Measurements from ENCODE around the gene AK8. TPM values are rescaled to one million over a fixed set of nuclear protein-coding genes. Genes with fewer than 3 reads are reported as not detected.

AK8 gene
- total RNA-seq, 2 experiments from 2014 or later, result 0.11 TPM; not detected in 1

DNA sequence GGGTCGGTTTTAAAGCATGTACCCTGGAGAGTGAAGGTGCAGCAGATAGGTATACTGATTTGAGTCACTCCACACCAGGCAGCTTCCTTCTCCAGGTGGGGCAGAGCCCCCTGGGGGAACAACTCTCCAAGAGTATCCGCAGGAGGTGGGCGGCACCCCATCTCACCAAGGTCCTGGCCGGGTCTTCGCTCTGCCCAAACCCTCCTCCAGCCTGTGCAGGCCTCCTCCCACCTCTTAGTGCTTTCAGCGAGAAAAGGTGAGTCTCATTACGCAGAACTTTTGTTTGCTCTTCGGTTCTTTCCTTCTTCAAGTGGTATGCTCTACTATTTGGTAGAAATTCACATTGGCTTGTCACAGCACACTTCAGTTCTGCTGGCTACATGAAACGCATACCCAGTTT, 14.3 kb upstream of the AK8 start:
- CTCF ChIA-PET, result no interaction called here
- POLR2A ChIA-PET, result no interaction called here

DNA sequence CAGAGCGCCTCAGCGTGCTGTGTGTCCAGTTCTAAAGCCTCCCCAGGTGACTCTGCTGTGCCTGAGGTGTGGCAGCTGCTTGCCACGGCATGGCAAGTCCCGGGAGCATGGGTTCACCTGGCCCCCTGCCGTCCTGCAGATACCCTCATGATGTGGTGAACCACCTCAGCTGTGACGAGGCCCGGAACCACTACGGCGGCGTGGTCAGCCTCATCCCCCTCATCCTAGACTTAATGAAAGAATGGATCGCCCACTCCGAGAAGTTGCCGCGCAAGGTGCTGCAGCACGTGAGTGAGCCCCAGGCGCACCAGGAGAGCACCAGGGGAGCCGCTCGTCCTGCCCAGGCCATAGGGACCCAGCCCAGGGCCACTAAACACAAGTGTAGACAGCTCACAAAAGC, 10.1 kb upstream of the AK8 start:
- POLR2A ChIA-PET, result interaction anchor here (0.5 kb wide), 1 partner anchor 133 kb away, joined by 4 read pairs; no protein-coding TSS in a partner anchor

DNA sequence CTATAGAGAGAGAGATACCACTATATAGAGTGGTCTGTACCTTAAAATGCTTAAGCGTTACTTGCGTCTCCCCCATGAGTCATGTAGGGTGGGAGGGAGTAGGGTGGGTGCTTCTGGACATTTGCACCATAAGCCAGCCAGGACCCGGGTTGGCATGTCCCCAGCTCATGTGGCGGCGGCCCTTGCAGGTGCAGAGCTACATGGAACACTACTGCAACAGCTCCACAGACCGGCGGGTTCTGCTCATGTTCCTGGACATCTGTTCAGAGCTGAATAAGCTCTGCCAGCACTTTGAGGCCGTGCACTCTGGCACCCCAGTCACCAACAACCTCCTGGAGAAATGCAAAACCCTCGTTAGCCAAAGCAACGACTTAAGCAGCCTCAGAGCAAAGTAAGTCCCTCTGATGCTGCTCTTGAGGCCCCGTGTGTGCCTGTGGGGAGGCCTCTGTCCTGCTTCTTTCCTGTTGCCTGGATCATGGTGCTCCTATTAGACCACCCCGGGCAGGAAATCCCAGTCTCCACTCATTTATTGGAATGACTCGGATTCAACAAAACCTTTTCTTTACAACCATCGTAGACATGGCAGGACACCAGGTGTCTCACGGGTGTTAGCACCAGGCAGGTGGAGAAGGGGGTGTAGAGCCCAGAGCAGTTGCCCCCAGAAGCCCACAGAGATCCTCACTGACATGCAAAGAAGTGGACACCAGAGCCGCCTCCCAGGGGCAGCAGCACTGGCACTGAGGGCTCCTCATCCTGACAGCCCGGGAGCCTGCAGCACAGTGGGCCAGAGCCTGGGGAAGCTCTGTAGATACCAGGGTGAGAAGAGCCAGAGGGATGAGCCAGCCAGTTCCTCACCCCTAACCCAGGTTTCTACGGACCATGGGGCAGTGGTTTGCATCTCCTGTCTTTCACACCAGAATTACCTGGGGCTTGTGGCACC, 9.4 kb upstream of the AK8 start:
- ChIA-PET CTCF (no interaction called here), POLR2A (interaction anchor here (0.5 kb wide), 1 partner anchor 134 kb away, joined by 4 read pairs; no protein-coding TSS in a partner anchor)

More for the DNA sequence above, 10.1 kb upstream of the AK8 start:
- CTCF ChIA-PET, result no interaction called here

DNA sequence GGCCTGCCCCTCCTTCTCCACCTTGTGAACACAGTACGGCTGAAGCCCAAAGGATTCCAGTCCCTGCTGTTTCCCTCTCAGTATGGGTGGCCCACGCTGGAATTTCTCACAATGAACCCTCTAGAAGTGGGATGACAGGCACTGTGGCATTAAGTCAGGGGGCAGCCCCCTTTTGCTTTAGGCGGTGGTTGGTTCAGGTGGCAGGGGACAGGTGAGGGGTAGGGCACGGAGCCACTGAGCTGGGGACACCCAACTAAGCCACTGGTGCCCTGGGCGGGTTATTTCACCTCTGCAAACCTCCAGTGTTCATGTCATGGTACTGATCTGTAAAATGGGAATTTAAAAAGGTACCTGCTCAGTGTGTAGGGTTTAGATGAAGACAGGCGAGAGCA, 8.2 kb upstream of the AK8 start:
- ChIA-PET CTCF (interaction anchor here (0.6 kb wide), 1 partner anchor 1040 kb away, joined by 3 read pairs; no protein-coding TSS in a partner anchor), POLR2A (no interaction called here)

DNA sequence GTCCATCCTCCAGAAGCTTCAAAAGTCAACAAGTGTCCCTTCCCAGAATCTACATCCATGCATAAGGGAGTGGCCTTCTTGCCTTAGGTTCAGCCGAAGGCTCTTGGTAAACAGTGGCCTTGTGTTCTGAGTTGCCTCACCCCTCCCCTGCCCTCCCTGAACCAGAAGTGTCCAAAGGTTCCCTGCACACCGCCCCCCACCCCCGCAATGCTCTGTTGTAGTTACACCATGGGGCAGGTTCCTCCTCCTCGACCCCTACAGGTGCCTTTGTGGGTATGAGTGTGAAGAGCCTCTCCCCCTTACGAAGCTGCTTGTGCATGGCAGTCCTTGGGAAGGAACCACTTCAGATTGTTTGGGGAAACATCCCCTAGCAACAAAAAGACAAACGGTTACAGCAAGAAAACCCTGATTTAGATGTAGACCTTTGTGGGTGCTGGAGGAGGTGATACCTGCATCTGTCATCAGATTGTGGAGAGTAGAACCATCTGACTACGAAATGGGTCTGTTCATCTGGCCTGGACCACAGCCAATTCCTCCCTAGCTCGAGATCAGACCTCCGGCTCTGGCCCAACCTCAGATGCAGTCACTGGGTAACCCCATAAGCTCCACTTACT, 7.7 kb upstream of the AK8 start:
- CTCF ChIA-PET, result interaction anchor here (0.5 to 0.6 kb wide), 2 partner anchors 93 to 1040 kb away, joined by 3 read pairs; no protein-coding TSS in a partner anchor
- POLR2A ChIA-PET, result no interaction called here

DNA sequence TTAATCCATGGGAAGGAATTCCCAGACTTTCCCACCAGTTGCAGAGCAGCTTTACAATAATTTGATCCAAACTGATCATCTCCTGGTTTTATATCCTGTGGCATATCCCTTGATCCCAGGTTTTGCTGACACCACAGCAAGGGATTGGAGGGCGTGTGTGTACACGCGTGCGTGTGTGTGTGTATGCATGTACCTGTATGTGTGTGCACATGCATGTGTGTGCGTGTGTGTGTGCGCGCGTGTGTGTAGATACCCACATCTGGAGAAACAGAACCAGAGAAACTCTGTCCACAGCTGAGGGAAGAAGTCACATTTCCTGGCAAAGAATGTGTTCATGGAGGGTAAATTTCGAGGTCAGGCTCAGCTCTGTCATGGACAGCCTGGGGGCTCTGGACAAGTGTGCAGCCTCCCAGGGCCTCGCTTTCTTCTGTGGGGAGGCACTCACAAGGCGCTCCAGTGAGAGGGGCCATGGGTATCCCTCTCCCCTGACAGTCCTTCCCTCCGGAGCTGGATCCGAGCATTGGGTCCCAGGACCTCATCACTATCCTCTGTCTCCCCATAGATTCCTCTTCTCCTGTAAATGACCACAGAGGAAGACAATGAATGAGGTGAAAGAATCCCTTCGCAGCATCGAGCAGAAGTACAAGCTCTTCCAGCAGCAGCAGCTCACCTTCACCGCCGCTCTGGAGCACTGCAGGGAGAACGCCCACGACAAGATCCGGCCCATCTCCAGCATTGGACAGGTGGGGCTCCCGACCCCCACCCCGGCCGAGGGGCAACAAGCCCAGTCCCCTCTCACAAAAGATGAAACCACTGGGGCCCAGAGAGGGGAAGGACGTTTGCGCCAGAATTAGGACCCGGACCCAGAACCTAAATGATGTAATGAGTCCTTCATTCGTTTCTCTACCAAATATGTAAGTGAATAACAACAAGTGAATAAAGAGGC, 5.5 kb upstream of the AK8 start:
- CTCF ChIA-PET, result no interaction called here

DNA sequence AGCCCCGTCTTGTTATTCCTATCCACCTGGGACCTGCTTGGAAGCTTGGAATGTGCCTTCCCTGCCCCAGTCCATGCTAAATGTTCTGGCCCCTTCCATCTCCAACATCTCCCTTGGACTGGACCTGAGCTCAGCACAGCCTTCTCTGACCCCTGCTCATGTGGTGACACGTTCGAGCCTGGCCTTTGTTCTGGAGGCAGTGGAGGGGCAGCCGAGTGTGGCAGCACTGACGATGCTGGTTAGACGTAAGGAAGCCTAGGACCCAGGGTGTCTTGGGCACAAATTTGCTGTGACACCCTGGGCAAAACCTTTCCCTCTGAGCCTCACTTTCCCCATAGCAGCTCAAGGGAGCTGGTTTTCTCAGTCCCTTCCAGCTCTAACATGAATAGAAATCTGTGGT, 4.5 kb upstream of the AK8 start:
- CTCF ChIA-PET, result no interaction called here
- POLR2A ChIA-PET, result no interaction called here

More for the DNA sequence above, 5.5 kb upstream of the AK8 start:
- POLR2A ChIA-PET, result no interaction called here

DNA sequence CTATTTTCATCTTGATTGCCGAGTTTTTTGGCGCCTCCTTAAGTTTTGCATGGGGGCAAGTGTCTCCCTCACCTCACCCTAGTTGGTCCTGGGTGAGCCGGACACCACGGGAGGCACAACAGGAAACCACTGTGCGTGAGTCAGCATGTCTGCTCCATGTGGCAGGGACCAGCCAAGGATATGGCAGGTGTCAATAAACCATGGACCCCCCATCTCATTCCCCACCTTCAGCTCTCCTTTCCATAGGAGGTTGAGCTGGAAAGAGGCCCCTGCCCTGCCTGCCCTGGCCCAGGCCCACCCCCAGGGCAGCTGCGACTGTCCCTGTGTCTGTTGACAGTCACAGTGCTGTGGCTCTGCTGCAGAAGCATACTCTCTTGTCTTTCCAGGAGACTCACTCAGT, 3.7 kb upstream of the AK8 start:
- CTCF ChIA-PET, result no interaction called here
- POLR2A ChIA-PET, result no interaction called here

DNA sequence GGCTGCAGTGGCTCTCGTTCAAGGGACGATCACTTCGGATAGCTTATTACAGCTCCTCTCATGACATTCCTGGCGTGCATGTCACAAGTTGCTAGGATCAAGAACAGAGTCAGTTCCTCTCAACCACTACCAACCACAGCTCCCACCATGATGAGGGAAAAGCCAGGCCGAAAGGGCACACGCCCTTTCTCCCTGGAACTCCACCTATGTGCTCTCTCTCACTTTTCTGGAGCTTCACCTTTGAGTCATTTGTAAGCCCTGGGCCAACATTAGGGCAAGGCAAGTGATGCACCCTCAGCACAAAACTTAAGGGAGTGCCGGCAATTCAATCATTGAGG, 2.2 kb upstream of the AK8 start:
- CTCF ChIA-PET, result interaction anchor here (0.8 kb wide), 1 partner anchor 17 kb away, joined by 5 read pairs; no protein-coding TSS in a partner anchor
- POLR2A ChIA-PET, result no interaction called here

DNA sequence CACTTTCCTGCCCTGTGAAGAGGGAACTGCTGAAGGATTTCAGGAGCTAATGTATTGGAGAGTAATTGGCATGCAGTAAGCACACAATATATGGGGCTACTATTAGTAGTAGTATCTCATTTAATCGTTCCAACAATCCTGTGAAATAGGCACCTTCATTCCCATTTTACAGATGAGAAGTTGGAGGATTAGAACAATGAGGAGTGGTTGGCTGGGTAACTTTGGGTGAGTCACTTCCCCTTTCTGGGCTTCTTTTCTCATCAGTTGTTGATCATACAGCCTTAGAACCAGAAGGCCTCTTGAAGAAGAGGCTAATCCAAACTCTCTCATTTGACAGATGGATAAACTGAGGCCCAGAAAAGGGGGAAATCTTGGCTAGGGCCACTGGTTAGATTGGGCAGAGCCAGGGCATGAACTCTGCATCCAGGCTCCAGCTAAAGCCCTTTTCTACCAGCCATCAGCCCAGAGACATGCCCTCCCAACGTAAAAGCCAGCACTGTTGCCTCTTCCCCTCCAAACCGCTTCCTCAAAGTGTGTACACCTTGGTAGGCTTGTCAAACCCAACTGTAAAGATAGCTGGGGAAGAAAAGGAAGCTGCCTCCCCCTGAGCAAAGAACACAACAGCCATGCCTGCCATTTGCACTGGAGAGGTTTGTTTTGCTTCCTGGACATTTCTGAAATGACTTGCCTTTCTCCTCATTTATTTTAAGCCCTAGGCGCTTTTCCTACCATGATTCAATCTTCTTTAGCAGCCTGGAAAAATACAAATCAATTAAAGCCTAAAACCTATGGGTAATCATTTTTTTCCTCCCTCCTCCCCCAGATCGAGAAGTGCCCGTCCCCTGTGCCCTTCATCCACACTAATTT, 1.6 kb upstream of the AK8 start:
- ChIA-PET CTCF (interaction anchor here (0.6 kb wide), 1 partner anchor 26 kb away, joined by 3 read pairs; no protein-coding TSS in a partner anchor), POLR2A (no interaction called here)

DNA sequence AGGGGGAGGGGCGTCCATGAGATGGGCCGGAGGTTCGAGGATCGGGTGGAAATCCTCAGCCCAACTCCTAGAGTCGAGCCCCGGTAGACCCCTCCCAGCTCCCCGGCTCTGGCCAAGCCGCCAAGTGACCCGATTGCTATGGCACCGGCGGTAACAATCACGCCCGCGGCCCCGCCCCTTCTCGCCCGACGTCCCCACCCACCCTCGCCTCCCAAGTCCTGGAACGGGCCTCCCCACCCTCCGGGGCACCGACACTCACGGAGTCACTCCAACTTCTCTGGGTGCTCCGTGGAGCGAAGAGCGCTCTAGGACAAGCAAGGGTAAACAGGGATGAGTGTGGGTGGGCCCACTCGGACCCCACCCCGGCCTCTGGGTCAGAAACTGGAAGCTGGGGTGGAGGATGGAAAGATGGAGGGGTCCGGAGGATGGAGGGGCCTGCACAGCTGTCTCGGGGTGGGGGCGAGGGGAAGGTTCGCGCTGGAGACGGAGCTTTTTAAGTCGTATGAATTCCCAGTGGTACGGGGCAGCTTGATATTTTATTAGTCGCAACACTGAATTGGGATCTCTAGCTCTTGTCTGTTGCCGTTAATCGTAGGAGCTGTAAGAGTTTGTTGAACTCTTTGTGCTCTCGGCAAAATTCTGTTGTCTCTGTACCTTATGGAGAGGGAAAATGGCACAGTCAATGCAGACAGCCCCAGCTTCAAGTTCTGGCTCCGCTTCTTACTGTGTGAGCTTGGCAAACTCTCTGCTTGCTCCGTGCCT, 792 bp upstream of the AK8 start, which contains the start of gene SPACA9:
Gene SPACA9, plus strand, starts transcription at position 204 of the 762 bp plus-strand sequence. CDS start 5,050 bp downstream, outside the sequence.
- CTCF ChIA-PET, result interaction anchor here (0.6 kb wide), 1 partner anchor 25 kb away, joined by 3 read pairs; no protein-coding TSS in a partner anchor
- POLR2A ChIA-PET, result interaction anchor here (1.1 kb wide), 1 partner anchor 68 kb away, joined by 7 read pairs; no protein-coding TSS in a partner anchor

DNA sequence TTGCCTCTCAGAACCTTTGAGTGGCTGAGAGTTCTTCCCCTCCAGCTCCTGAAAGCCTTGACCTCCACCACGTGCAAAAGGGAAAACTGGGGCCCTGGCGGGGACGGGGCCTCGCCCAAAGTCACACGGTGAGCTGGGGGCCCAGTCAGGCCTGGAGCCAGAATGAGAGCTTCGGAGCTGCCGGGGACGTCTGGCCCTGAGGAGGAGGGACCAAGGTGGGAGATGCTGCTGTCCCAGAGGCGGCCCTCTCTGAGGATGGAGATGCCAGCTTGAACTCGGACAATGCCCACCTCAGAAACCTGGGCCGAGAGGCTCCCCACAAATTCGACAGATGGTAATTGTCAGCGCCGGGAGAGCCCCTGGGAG, 643 bp downstream of the AK8 start:
- CTCF ChIA-PET, result interaction anchor here (1.0 kb wide), 1 partner anchor 148 kb away, joined by 3 read pairs; no protein-coding TSS in a partner anchor
- POLR2A ChIA-PET, result interaction anchor here (1.0 kb wide), 1 partner anchor 67 kb away, joined by 3 read pairs; the partner anchor contains the start of gene TSC1

DNA sequence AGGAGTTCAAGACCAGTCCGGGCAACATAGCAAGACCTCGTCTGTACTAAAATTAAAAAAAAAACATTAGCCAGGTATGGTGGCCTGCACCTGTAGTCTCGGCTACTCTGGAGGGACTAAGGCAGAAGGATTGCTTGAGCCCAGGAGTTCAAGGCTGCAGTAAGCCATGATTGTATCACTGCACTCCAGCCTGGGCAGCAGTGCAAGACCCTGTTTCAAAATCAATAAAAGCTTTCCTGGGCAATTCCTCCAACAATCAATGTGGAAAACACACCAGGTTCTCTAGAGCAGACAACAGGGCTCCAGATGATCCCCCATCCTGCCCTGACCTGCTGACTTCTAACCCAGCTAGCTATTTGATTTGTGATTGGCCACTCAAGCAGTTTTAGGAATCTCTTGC, 1.2 kb downstream of the AK8 start:
- POLR2A ChIA-PET, result interaction anchor here (1.0 kb wide), 1 partner anchor 67 kb away, joined by 3 read pairs; the partner anchor contains the start of gene TSC1
- CTCF ChIA-PET, result no interaction called here

DNA sequence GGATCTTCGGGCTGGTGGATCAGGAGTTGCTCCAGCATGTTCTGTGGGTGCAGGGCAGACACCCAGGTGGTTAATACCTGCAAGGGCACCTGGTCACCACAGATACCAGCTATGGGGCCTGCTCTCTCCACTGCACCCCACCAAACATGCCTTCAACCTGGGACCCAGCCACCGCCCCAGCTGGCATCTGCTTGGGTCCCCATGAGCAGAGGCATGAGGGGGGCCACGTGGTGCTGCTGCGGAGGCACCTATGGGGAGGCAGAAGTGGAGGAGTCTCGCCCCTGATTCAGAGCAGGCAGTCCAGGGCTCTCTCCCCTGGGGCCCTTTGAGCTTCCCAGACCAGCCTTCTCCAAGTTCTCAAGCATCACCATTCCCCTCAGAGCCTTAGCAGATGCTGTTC, 2.9 kb downstream of the AK8 start:
- ChIA-PET CTCF (no interaction called here), POLR2A (no interaction called here)

DNA sequence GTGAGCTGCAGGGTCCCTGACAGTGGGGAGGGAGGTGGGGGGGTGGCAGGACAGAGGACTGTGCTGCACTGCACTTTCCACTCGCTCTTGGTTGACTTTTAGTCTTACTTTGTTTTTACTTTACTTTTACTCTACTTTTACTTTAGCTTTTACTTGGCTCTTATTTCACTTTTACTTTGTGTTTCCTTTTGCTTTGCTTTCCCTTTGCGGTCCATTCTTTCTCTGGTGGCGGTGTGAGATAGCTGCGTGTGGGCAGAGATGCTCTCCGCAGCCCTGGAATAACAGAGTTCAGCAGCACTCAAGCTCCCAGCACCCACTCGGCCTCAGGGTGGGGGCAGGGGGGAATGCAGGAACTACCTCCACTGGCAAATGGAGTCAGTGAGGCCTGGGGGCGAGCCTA, 4.7 kb downstream of the AK8 start:
- ChIA-PET POLR2A (interaction anchor here (0.6 to 0.8 kb wide), 2 partner anchors 518 to 523 kb away, joined by 4 read pairs; no protein-coding TSS in a partner anchor), CTCF (interaction anchor here (0.8 kb wide), 1 partner anchor 25 kb away, joined by 3 read pairs; no protein-coding TSS in a partner anchor)

DNA sequence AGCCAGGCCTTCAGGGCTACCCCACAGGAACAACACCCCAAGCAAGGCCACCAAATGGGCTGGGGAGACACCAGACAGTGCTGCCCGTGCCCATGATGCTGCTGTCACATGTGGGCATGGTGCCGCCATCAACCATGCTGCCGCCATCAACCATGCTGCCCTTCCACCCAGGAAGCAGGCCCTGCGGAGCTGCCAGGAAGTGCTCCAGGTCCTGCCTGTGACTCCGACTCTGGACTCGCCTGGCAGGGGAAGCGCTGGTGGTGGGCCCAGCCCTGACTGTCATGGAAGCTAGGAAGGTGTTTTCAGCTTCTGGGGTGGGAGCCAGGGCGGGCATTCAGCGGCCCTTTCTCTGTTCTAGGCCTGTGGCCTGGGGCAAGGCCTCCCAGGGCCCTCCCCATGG, 8.8 kb downstream of the AK8 start:
- ChIA-PET POLR2A (no interaction called here), CTCF (no interaction called here)

DNA sequence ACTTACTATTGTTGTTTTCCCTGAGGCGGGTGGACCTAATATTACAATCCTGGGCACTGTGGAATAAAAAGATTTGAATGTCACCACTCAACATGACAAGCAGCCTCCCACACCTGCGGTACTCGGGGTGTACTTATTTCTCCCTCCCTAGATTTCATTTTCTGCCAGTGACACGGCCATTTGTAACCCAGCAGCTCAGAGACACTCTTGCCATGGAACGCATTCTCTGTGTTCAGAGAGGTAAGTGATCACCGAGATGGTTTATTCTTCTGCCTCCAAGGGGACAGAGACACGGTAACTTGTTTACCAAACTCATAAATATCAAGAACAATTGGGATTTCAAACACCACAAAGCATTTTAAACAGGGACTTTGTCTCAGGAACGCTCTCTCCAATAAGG, 11.2 kb downstream of the AK8 start:
- CTCF ChIA-PET, result no interaction called here
- POLR2A ChIA-PET, result no interaction called here

DNA sequence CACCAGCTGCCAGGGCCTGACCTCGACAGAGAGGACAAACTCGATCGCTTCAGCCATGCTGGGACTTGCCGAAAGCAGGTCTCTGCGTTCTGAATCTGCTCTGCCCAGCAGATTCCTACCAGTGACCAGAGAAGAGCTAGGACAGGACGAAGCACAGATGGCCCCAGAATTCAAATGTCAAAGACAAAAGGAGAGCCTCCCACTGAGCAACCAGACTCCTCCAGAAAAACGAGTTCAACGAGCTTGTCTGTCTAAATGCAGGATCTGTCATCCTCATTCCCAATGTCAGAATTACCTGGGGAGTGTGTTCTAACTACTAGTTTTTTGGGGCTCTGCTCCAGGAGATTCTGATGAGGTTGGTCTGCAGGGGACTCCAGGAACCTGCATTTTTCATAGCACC, 13.4 kb downstream of the AK8 start:
- CTCF ChIA-PET, result no interaction called here

More for the DNA sequence above, 13.4 kb downstream of the AK8 start:
- POLR2A ChIA-PET, result no interaction called here
